Kidney (tissue), 14 donors: ENCODE measurements around the gene EID3. TPM values are rescaled to one million over a fixed set of nuclear protein-coding genes. Genes with fewer than 3 reads are reported as not detected.

Experiments
- DNase-seq, 5 donors: peaks; one replicate each; pipeline ENCODE4 v3.0.0-alpha.2; 2013 to 2020
- FAIRE-seq: peaks from 2 replicates; lab custom pipeline; 2012; peaks lifted over from hg19 to GRCh38; lab: Jason Lieb, UNC
- H3K27ac ChIP-seq, 2 donors: one replicate each; pipeline ENCODE4 v1.7.0; 2013; ENCODE audit warnings: low read depth in 2 of 2, low read length in 2 of 2, inconsistent platforms in 1 of 2
- H3K27me3 ChIP-seq: one replicate; pipeline ENCODE4 v1.7.1; 2013; ENCODE audit warnings: low read length, inconsistent platforms; ENCODE audit not compliant: control insufficient read depth, insufficient read depth
- H3K36me3 ChIP-seq, 3 donors: one replicate each; pipeline versions ENCODE4 v1.7.0 to v1.7.1; 2013; ENCODE audit warnings: low read length in 3 of 3, control low read depth in 1 of 3, inconsistent platforms in 1 of 3; ENCODE audit not compliant: insufficient read depth in 3 of 3, control insufficient read depth in 2 of 3
- H3K4me1 ChIP-seq, 3 donors: one replicate each; pipeline versions ENCODE4 v1.7.0 to v1.7.1; 2013; ENCODE audit warnings: low read length in 3 of 3, inconsistent platforms in 1 of 3, low read depth in 1 of 3; ENCODE audit not compliant: control insufficient read depth in 2 of 3, insufficient read depth in 2 of 3
- H3K4me3 ChIP-seq, 3 donors: one replicate each; pipeline versions ENCODE4 v1.7.0 to v1.8.1; 2013; ENCODE audit warnings: low read length in 3 of 3, control low read depth in 1 of 3, inconsistent platforms in 1 of 3
- H3K9ac ChIP-seq, 3 donors: one replicate each; pipeline versions ENCODE4 v1.7.0 to v1.7.1; 2013; ENCODE audit warnings: low read length in 3 of 3, control low read depth in 1 of 3, inconsistent platforms in 1 of 3
- H3K9me3 ChIP-seq, 3 donors: one replicate each; pipeline versions ENCODE4 v1.7.0 to v1.7.1; 2013; ENCODE audit warnings: low read length in 3 of 3, control low read depth in 1 of 3, inconsistent platforms in 1 of 3; ENCODE audit not compliant: control insufficient read depth in 2 of 3, insufficient read depth in 1 of 3
- intact Hi-C: fragments of 100-400 bp; cut with DNase I; formaldehyde crosslinking; loops from one replicate; pipeline ENCODE4 v1.11.1; 2022
- polyA plus RNA-seq: library from polyadenylated mRNA; stranded (reverse); fragments of 350-450 nt; fragmentation: Illumina TruSeq; extraction: RNeasy Lipid Tissue Mini Kit (QIAGEN cat#74804); gene quantifications from one replicate; pipeline ENCODE4 v1.2.3, GENCODE V29; 2014; ENCODE audit warnings: low read depth, low replicate concordance; ENCODE audit not compliant: insufficient read depth
- total RNA-seq: library from RNA; stranded (reverse); fragmentation: NEBNext Ultra II Directional; extraction: Animal tissue kit (Norgen Biotek cat#: 25700); gene quantifications from one replicate; pipeline ENCODE4 v1.2.1, GENCODE V29; 2021
- TF ChIP-seq, protein P1 (sequence below): IDR thresholded peaks from 3 replicates; pipeline ENCODE4 v1.5.1; 2012; ENCODE audit warnings: mild to moderate bottlenecking, moderate library complexity, borderline replicate concordance; ENCODE audit not compliant: insufficient read depth; ENCODE audit errors: extremely low read depth
- donor health status: control.
- donor health status: control.
- donor health status: control.
- donor health status: control.
- donor health status: control.
- donor health status: DM: yes; HTN: yes; CAD: no.
- donor health status: Normal renal cell carcinoma (clear cell type).

EID3 gene
- total and polyA plus RNA-seq, 2 donors from 2014 or later = 0.90 to 5.0 TPM

DNA sequence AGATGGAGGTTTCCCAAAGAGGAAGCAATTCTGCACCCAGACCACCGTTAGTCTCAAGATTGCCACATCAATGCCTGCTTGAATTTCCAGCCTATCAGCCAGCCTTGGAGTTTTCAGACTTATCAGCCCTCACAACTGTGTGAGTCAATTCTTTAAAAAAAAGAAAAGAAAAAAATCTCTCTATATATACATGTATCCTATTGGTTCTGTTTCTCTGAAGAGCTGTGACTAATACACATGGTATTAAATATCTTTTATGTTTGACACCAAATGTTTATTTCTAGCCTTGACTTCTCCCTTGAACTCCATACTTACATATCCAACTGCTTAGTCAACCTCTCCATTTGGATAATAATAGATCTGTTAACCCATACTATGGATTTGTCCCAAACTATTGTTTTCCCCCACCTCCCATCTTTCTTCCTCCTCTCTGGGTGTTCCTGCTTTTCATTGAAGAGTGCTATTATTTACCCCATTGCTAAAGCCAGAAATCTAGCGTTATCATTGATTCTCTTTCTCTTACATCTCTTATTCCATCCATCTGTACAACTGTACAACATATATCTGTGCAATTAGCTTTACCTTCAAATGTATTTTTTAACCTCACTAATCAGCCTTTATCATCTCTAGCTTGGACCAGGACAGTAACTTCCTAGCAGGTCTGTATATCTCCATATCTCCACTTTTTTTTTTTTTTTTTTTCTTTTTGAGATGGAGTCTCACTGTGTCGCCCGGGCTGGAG lies 22.7 kb upstream of the EID3 start:
- peaks cover 0 to 4% (median 3%) of the 10 kb centered on the region in 3 donors for H3K4me1 ChIP-seq
- no peak for FAIRE-seq

DNA sequence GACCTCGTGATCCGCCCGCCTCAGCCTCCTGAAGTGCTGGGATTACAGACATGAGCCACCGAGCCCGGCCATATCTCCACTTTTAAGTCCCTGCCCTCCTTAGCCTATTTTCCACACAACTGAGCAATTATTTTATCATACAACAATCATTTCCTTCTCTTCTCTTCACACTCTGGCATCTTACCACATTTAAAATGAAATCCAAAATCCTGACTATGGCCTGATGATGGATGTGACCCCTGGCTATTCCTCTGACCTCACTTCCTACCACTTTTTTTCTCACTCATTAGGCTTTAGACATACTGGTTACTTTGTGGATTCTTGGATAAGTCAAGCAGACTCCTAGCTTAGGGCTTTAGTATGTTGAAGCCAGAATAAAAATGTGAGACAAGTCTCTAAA lies 21.9 kb upstream of the EID3 start:
- Histone ChIP-seq H3K36me3 (no peaks in the 10 kb centered on the region), H3K9ac (no peak overlapping the region), H3K9me3 (no peaks in the 10 kb centered on the region), H3K4me3 (no peak overlapping the region), H3K27me3 (no peaks in the 10 kb centered on the region), H3K4me1 (peaks cover 0 to 11% (median 8%) of the 10 kb centered on the region in 3 donors), H3K27ac (no peak overlapping the region)
- DNase-seq = no peak
- TF ChIP-seq, protein P1, sequence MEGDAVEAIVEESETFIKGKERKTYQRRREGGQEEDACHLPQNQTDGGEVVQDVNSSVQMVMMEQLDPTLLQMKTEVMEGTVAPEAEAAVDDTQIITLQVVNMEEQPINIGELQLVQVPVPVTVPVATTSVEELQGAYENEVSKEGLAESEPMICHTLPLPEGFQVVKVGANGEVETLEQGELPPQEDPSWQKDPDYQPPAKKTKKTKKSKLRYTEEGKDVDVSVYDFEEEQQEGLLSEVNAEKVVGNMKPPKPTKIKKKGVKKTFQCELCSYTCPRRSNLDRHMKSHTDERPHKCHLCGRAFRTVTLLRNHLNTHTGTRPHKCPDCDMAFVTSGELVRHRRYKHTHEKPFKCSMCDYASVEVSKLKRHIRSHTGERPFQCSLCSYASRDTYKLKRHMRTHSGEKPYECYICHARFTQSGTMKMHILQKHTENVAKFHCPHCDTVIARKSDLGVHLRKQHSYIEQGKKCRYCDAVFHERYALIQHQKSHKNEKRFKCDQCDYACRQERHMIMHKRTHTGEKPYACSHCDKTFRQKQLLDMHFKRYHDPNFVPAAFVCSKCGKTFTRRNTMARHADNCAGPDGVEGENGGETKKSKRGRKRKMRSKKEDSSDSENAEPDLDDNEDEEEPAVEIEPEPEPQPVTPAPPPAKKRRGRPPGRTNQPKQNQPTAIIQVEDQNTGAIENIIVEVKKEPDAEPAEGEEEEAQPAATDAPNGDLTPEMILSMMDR = no peak
- no peak for FAIRE-seq
- intact Hi-C loops = no loop called here

More for the DNA sequence above, 22.7 kb upstream of the EID3 start:
- Histone ChIP-seq H3K4me3 (no peak overlapping the region), H3K9ac (no peak overlapping the region), H3K27me3 (no peaks in the 10 kb centered on the region), H3K9me3 (no peaks in the 10 kb centered on the region), H3K27ac (no peak overlapping the region), H3K36me3 (no peaks in the 10 kb centered on the region)
- DNase-seq = no peak
- intact Hi-C loops = no loop called here
- TF ChIP-seq, protein P1 = no peak

DNA sequence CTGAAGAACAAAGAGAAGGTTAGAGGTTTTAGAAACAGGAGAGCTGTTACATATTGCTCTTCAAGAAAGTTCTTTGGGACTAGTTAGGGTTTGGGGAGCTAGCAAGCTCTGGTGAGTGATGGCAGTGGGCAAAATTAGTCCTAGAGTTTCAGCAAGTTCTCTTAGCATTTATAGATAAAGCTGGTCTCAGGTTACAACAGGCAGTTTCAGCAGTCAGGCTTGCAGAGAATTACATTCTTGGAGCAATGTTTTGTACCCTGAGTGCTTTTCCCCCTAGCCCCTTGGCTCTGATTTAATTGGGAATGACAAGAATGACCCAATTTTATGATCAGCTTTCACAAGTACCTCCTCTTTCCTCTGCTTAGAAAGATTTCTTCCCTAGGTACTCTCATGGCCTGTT lies 21.4 kb upstream of the EID3 start:
- intact Hi-C loops = no loop called here
- peaks cover 0 to 11% (median 8%) of the 10 kb centered on the region in 3 donors for H3K4me1 ChIP-seq
- H3K27ac ChIP-seq = no peak overlapping the region
- no peak overlapping the region for H3K9ac ChIP-seq
- DNase-seq (no peak), FAIRE-seq (no peak)
- no peaks in the 10 kb centered on the region for H3K36me3 ChIP-seq
- no peaks in the 10 kb centered on the region for H3K9me3 ChIP-seq
- H3K27me3 ChIP-seq = no peaks in the 10 kb centered on the region
- no peak overlapping the region for H3K4me3 ChIP-seq
- TF ChIP-seq, protein P1 = no peak
